NCI-H2029 (cell line): Measurements from ENCODE around the gene PSG6.
"Not testable (repeated sequence)": the region's sequence is repeated elsewhere in the genome, so short reads cannot be mapped to it uniquely, and the experiment has no call there.

ENCODE experiments used
- DNase-seq: peaks from one replicate; lab custom pipeline; 2025; lab: John Stamatoyannopoulos, UW

The PSG6 gene

GRCh38 chr19:42906162-42906561 lies 11.5 kb downstream of the PSG6 start:
- not testable (repeated sequence) for DNase-seq

- DNase-seq, result not testable (repeated sequence)
These were observed 17.1 kb downstream of the PSG6 start for GRCh38 chr19:42900561-42900960.

DNA sequence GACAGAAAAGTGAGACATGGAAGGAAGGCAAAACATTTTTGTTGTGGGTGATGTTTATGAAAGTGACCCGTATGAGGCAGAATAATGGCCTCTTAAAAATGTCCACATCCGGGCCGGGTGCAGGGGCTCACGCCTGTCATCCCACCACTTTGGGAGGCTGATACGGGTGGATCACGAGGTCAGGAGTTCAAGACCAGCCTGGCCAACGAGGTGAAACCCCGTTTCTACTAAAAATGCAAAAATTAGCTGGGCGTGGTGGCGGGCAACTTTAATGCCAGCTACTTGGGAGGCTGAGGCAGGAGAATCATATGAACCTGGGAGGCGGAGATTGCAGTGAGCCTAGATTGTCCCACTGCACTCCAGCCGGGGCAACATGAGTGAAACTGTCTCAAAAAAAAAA lies 18.0 kb downstream of the PSG6 start:
- not testable (repeated sequence) for DNase-seq

DNA sequence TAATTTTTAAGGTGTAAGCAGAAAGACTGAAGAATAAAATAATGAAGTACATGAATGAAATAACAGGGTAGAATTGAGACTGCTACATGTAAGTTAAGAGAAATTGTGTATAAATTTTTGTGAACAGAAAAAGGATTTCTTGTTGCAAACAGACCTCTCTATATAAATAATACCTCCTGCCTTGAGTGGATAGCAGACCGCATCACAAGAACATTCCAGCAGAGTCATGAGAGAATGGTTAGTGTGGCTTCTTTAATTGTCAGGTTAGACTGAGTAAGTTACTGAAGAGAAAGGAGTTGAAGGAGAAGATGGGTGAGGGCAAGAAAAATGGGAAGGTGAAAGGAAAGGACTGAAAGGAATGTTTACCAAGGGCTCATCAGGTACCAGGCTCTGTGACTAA lies 18.6 kb downstream of the PSG6 start:
- DNase-seq, result not testable (repeated sequence)

DNA sequence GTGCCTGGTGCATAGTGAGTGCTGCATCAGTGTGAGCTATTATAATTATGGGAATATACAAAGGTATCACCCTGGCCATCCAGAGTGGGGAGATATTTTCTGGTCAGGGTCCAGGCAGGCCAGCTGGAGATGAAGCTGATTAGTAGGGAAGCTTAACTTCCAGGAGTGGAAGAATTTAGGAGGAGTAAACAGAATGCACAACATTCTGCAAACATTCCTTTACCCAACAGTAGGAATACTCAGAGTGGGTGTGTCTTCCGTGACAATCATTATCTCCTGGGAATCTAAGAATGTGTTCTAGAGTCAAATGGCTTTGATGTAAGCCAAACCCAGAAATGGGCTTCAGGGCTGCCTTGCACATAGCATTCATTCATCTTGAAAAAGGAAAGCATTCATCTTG lies 19.0 kb downstream of the PSG6 start:
- DNase-seq, result not testable (repeated sequence)

DNA sequence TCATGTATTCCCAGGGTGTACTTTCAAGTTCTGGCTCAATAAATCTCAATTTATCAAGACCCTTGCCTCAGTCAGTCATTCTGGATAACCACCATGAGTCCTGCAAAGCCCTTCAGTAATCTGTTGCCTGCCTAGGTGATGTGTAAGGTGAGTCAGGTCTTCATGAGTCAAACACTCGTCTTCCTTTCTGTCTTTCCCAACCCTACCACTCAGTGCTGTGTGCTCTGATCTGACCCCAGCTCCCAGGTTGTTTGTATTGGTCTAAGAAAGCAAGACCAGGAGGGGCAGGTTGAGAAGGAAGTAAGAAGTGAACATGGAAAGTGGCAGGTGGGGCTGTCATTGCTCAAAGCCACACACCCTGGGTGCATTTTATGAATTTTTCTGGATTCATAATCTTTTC lies 20.0 kb downstream of the PSG6 start:
- not testable (repeated sequence) for DNase-seq

DNA sequence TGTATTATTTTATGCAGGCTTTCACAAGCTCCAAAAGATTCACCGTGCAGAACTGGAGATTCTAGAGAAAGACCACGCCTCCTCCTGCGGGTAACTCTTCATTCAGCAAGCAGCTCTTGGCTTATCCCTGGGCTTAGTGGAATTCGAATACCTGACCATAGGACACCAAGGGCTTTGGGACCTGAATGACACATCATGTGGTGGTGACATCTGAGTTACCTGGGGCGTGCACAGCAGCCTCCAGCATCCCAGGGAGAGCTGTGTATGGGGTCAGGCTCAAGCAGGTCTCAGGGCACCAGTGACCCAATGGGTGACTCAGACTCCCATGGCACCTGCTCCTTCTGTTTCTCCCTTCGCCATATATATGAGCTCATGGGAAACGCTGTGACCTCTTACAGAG lies 27.2 kb downstream of the PSG6 start:
- DNase-seq, result not testable (repeated sequence)

- DNase-seq, result not testable (repeated sequence)
These were observed 29.7 kb downstream of the PSG6 start for GRCh38 chr19:42887876-42888445.

- DNase-seq, result not testable (repeated sequence)
These were observed 35.0 kb downstream of the PSG6 start for GRCh38 chr19:42882730-42883129.

- DNase-seq, result not testable (repeated sequence)
These were observed 35.7 kb downstream of the PSG6 start for GRCh38 chr19:42882010-42882409.

DNA sequence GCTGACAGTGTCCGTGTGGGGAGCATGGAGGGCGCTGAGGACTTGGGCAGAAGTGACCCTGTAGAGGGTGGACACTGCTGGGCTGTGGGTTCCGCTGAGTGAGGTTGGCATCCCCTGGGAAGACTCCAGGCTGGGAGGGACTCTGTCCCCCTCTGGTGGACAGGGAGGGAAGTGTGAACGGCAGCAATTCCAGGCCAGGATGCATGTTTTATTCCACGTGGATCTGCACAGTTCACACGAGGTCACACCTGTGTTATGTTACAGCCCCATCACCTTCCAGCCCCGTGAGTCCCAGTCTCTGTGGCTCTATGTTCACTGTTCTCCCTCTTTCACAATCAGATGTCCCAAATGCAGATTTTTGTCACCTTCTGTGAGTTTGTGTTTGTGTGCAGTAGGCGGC lies 36.4 kb downstream of the PSG6 start:
- not testable (repeated sequence) for DNase-seq

DNA sequence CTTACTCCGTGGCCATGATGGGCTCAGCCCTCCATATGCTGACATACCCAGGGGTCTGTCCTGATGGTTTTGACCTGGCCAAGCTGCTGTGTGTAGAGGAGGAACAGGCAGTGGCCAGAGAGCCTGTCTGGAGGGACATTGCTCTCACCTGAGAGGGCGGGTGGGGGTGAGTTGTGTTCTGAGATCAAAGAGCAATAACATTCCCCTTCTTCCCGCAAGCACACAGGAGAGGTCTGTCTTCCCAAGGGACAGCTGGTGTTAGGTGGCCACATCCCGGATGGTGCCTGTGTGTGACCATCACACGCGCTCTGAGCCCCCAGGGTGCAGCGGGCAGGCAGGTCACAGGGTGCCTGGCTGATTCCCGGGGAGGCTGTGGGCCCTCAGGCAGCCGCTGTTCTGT lies 37.1 kb downstream of the PSG6 start:
- DNase-seq, result not testable (repeated sequence)

DNA sequence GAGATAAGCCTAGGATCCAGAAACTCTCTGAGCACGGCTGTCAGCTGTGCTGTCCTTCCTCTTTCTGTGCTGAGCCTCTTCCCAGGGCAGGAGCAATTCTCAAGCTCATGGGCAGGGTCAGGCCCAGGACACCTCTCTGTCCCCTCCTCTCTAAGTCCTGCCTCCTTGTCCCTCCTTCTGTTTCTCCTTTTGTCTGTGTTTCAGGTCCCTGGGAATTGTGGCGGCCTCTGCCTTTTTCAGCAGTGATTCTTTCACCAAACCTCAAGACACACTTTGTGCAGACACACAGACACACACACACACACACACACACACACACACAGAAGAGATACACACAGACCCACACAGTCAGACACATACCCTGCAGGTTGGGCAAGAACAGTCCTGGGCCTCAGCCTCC lies 38.1 kb downstream of the PSG6 start, which contains the start of gene PSG1:
TSS of gene PSG1 (minus strand) at position 101 of the 400 bp plus-strand sequence. CDS start 132 bp downstream, outside the sequence.
- no peak for DNase-seq

DNA sequence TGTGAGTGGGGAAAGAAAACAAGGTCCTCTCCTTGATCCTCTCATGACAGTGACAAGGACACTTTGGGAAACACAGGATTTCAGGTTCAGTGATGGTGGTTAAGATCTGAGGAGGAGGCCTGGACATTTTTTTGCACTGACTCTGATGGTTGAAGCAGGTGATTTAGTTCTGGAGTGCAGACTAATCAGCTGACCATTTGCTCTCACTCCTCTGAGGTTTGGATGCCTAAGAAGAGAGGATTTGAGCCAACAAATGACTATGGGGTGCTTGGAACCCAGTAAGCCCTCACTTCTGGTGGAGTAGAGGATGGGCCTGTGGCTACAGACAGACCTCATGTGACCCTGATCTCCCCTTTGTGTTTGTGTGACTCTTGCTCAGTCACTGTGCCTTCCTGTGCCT lies 41.1 kb downstream of the PSG6 start:
- not testable (repeated sequence) for DNase-seq

GRCh38 chr19:42875881-42876280 lies 41.8 kb downstream of the PSG6 start:
- not testable (repeated sequence) for DNase-seq

- not testable (repeated sequence) for DNase-seq
These were observed 42.5 kb downstream of the PSG6 start for GRCh38 chr19:42874901-42875813.

- not testable (repeated sequence) for DNase-seq
These were observed 43.6 kb downstream of the PSG6 start for GRCh38 chr19:42874136-42874535.

DNA sequence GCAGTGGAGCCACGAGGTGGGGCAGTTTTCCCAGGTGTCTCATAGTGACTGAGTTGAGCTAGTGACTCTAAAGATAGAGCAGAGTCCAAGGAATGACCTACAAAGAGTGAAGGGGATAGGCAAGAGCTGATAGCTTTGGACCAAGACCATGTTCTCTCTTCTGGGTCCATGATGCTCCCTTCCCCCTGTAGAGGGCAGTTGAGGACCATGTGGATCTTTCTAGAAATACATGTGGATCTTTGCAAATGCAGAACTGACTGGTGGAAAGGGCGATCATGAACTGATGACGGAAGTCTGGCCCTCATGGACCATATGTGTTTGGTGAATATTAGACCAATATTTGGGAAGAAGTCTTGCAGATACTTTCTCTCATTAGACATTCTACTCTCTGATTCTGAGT lies 45.1 kb downstream of the PSG6 start:
- no peak for DNase-seq

DNA sequence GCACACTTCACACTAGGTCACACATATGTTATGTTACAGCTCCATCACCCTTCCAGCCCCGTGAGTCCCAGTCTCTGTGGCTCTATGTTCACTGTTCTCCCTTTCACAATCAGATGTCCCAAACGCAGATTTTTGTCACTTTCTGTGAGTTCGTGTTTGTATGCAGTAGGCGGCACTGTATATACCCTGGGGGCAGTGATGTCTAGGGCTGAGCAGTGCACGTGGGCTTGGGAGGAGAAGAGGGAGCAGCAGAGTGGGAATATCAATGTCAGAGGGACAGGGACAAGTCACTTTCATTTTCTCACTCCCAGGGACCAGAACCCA lies 60.2 kb downstream of the PSG6 start:
- no peak for DNase-seq

- peak; percentile 2 for DNase-seq
These were observed 60.7 kb downstream of the PSG6 start for GRCh38 chr19:42856866-42857543.

- DNase-seq, result not testable (repeated sequence)
These were observed 62.9 kb downstream of the PSG6 start for GRCh38 chr19:42854745-42855144.

DNA sequence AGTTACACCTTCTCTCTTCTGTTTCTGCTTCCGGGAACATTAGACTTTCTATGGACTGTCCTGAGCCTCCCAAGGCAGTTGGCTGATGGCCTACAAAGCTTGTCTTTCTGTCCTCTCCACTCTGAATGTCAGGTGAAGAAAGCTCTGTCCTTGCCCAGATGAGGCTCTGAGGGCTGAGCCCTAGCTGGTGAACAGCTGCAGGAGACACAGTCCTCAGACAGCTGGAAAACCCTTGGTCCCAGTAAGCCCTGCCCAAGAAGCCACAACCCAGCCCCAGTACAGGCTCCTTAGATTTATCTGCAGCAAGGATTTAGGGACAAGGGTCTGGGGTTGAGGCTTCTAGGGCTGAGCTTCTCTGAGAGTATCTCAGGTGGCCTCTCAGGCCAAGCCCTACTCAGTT lies 64.5 kb downstream of the PSG6 start:
- DNase-seq, result not testable (repeated sequence)

GRCh38 chr19:42852821-42853220 lies 64.9 kb downstream of the PSG6 start:
- not testable (repeated sequence) for DNase-seq
